GM18505 (cell line): ENCODE results near the gene POPDC2.
"Not testable (repeated sequence)": the region's sequence is repeated elsewhere in the genome, so short reads cannot be mapped to it uniquely, and the experiment has no call there.

Source experiments
- ATAC-seq: cut with Tn5 transposase; IDR thresholded peaks from one replicate; pipeline ENCODE4 v1.9.1; 2021; ENCODE audit not compliant: unreplicated experiment
- POLR2A ChIP-seq: IDR thresholded peaks from 4 replicates; pipeline ENCODE4 v1.6.1; 2011; ENCODE audit warnings: borderline replicate concordance; ENCODE audit not compliant: insufficient read depth, insufficient read length; ENCODE audit errors: extremely low read depth

The POPDC2 gene

DNA sequence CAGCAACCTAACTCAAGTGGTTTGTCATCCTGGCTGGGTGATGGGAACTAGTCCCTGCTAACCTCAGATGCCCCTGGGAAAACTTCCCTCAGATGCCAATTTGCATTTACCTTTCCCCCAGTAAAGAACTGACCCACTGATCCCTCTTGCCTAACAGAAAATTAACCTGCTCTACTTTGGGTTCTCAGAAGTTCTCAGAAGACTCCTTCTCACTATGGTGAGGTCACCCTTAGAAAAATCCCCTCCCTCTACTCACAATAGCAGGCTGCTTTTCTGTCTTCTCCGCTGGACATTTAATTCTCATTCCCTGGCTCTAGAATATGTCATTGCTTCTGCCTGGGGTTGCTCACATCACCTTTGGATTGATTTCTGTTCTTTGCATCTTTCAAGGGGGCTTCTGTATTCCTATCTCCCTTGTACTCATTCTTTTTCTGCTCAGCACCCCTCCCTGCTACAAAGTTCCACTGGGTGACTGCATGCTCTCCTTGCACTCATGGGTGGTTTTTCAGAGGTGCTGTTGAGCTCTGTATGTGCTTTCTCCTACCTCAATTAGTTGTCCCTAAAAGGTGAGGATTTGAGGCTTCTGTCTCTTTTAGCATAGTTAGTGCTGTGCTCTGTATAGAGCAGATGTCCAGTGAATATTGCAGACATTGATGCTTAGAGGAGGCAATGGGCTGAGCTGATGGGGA is 61.8 kb downstream of the POPDC2 start:
- TF ChIP-seq POLR2A: peak; percentile 41
- peak; percentile 38 for ATAC-seq

DNA sequence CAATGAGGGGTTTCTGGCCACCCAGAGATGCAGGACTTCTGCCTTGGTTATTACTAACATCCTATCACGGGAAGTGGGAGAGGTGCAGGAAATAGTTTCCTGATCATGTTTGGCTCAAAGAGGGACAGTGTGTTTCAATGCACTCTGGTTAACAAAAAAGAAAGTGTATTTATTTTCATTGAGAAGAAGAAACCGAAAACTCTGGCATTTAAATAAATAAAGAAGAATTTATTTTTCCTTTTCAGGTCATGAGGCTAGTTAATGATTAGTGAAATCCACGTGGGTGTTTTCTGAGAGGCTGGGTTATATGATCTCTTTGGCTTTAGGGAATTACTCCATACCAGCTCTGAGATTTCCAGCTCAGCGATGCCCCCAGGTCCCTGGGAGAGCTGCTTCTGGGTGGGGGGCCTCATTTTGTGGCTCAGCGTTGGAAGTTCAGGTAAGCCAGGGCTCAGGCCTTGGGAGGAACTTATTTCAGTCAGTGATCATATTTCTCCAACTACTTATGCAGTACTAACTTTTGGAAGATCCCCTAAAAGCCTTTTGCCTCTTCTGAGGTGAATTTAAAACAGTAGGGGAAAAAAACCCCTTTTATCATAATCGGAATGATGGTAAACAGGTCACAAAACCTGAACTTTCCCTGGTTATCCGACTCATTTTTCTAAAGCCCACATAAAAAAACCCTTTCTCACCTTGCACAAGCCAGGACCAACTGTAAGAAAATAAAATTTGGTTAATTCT is 62.7 kb downstream of the POPDC2 start, which contains the start of gene PLA1A:
PLA1A (plus strand) TSS at position 338 of the 741 bp plus-strand sequence; CDS start at position 367, 29 bp downstream.
- no peak for ATAC-seq
- no peak for TF ChIP-seq POLR2A

DNA sequence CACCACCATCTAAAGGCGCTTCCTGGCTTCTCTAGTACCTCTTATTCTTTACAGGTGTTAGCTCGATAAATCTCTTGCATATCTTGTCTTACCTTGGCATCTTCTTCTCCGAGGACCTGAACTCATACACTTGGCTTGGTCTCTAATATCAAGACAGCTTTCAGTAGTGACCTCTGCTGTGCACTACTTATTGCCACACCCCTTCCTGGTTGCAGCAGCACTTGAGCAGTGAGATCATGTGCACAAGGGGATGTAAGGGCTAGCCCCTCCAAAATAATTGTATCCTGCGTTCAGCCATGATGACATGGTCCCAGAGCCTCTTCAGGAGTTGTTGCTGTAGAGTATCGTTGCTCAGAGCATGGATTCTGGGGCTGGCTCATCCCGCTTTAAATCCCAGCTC is 64.0 kb downstream of the POPDC2 start:
- TF ChIP-seq POLR2A: no peak
- ATAC-seq: no peak

DNA sequence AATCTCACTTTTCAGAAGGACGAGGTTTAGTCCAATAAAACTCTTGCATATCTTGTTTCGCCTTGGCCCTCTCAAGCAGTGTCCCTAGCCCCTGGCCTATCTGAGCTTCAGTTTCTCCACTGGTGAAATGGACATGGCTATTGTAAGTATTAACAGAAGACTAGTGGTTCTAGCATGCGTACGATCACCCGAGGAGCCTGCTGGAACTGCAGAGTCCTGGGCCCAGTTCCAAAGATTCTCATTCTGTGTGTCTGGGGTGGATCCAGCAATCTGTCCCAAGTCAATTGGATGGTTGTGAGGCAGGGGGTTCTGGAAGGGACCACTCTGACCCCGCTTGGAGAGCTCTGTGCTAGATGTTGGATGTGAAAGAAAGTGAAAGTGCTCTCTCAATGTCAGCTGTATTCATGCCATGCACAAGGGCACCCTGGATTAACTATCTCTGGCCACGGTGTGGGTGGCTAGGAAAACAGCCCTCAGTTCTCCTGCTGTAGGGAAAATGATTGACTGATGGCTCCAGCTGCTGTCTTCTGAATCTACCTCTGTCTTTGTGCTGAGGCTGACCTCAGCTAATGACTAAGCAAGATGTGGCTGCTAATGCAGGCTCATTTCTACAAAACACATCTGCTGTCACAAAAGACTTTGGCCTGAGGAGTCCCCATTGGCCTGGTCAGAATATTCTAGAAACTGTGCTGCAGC is 64.6 kb downstream of the POPDC2 start:
- TF ChIP-seq POLR2A: no peak
- no peak for ATAC-seq

DNA sequence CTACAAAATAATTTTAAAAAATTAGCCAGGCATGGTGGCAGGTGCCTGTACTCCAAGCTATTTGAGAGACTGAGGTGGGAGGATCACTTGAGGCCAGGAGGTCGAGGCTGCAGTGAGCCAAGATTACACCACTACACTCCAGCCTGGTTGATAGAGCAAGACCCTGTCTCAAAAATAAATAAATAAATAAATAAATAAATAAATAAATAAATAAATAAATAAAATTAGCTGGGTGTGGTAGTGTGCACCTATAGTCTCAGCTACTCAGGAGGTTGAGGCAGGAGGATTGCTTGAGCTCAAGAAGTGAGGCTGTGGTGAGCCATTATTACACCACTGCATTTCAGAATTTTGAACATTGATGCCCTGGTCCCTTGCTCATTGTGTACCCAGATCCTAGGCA is 65.5 kb downstream of the POPDC2 start:
- ATAC-seq: not testable (repeated sequence)

DNA sequence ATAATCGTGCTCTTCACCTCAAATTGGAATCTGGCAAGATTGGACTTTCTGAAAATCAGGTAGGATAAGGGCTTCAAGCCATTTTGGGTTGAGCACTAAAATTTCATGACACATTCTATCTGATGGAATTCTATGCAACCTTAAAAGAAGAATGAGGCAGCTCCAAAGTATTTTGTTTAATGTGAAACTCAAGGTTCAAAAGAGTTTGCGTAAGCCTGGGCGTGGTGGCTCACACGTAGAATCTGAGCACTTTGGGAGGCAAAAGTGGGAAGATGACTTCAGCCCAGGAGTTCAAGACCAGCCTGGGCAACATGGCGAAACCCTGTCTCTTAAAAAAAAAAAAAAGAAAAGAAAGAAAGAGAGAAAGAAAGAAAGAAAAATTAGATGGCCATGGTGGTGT is 66.3 kb downstream of the POPDC2 start:
- ATAC-seq: no peak
- TF ChIP-seq POLR2A: no peak

DNA sequence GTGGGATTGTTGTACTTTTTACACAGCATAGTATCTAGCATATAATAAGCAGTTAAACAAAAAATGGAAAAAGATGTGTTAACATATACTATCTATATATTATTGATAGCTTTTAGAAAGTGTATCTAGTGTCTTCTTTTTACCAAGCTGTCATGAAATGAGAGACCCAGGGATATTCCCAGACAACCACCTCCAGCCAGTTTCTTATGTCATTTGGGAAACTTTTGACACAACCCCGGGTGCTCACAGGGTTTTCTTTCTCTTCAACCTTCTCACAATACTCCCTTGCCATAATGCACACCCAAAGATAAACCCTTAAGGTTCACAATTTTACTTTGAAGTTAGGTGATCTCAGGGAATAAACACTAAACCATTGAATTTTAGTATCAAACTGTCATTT is 67.5 kb downstream of the POPDC2 start:
- TF ChIP-seq POLR2A: no peak

More for the DNA sequence above, 67.5 kb downstream of the POPDC2 start:
- no peak for ATAC-seq
